ENCODE measurements around the gene AOPEP. TPM values are rescaled to one million over a fixed set of nuclear protein-coding genes. Genes with fewer than 3 reads are reported as not detected.

Gene AOPEP
- total RNA-seq, 1 donor from 2014 or later, result 75.3 TPM

DNA sequence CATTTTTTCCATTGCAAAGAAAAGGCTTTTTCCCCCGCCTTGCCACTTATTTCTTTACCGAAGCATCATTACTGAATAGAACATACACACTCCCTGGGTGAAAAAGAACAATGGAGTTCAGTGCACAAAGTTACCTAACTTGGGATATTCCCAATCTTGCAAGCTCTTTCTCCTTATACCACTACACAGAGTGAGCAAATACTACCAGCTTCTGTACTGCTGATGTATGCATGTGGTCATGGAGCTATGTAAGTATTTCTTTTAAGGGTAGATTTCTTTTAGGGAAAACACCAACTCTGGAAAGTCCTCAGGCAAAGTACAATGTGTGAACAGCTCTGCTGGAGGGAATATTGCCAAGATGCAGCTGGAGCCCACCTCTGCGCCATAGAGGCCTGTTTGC lies 81.1 kb downstream of the AOPEP start:
- H3K36me3 Mint-ChIP-seq (ENCODE audit: low read depth, unreplicated experiment), result peaks cover 12% of the 10 kb centered on the region
- H3K4me3 Mint-ChIP-seq (ENCODE audit: unreplicated experiment), result no peak overlapping the region
- H3K27ac Mint-ChIP-seq (ENCODE audit: unreplicated experiment), result peak overlapping the region; percentile 86
- Histone ChIP-seq H3K36me3 (ENCODE audit: insufficient read depth, low read length) (no peaks in the 10 kb centered on the region), H3K9me3 (ENCODE audit: insufficient read depth, low read depth, low read length) (no peaks in the 10 kb centered on the region), H3K79me2 (ENCODE audit: insufficient read depth, low read length) (peaks cover 3% of the 10 kb centered on the region), H3K27ac (ENCODE audit: low read depth, low read length) (no peak overlapping the region), H3K4me2 (ENCODE audit: low read length) (no peak overlapping the region), H3K27me3 (ENCODE audit: insufficient read depth, low read length) (no peaks in the 10 kb centered on the region), H3K9ac (ENCODE audit: low read length) (no peak overlapping the region), H4K20me1 (ENCODE audit: insufficient read depth, low read length) (no peaks in the 10 kb centered on the region), H3K4me3 (ENCODE audit: insufficient read depth, low read depth, low read length) (no peak overlapping the region), H2AFZ (ENCODE audit: low read depth, low read length) (no peak overlapping the region), H3K4me1 (ENCODE audit: insufficient read depth, low read length) (peaks cover 31% of the 10 kb centered on the region)
- FAIRE-seq, result no peak
- H3K9me3 Mint-ChIP-seq (ENCODE audit: unreplicated experiment), result peaks cover 1% of the 10 kb centered on the region
- H3K27me3 Mint-ChIP-seq (ENCODE audit: low read depth, unreplicated experiment), result no peaks in the 10 kb centered on the region
- no peak for TF ChIP-seq EZH2 (IDR thresholded peaks at IDR 0.05; ENCODE audit: insufficient read depth, low read length)
- TF ChIP-seq, protein P1, sequence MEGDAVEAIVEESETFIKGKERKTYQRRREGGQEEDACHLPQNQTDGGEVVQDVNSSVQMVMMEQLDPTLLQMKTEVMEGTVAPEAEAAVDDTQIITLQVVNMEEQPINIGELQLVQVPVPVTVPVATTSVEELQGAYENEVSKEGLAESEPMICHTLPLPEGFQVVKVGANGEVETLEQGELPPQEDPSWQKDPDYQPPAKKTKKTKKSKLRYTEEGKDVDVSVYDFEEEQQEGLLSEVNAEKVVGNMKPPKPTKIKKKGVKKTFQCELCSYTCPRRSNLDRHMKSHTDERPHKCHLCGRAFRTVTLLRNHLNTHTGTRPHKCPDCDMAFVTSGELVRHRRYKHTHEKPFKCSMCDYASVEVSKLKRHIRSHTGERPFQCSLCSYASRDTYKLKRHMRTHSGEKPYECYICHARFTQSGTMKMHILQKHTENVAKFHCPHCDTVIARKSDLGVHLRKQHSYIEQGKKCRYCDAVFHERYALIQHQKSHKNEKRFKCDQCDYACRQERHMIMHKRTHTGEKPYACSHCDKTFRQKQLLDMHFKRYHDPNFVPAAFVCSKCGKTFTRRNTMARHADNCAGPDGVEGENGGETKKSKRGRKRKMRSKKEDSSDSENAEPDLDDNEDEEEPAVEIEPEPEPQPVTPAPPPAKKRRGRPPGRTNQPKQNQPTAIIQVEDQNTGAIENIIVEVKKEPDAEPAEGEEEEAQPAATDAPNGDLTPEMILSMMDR (IDR thresholded peaks at IDR 0.05; ENCODE audit: insufficient read depth, low read depth, low read length), result no peak
- no peak for DNase-seq (ENCODE audit: low read depth)
- peaks cover 69% of the 10 kb centered on the region for H3K4me1 Mint-ChIP-seq (ENCODE audit: low read depth, unreplicated experiment)

DNA sequence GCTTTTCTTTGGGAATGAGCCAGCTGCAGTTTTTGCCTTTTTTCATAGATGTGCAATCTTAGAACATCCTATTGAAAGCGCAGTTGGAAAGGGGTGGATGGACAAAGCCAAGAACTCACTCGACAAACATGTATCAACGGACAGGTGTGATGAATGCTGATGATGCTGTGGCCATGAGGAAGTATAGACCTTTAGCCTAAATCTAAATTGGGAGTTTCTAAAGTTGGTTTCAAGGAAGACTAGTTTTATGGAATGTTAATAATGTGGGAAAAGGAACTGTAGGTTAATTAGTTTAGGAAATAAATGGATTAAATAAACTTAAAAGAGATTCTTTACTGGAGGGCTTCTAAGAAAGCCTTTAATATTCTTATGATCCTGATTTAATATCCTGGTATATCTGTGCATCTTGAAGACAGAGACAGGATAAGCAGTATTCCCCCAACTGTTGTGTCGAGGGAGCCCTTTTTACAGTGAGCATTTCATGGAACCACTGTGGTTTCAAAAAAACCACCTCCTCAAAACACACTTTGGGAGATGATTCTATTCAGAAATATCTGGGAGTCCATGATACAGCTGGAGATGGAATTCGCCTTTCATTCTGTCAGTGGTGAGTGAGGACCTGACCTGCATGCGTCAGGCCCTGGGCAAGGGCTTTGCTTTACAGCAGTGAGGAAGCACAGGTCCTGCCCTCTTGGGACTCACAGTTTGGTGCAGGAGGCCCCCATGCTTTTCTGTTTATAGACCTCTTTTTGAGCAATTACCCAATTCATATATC lies 82.6 kb downstream of the AOPEP start:
- Histone ChIP-seq H3K36me3 (ENCODE audit: insufficient read depth, low read length) (no peaks in the 10 kb centered on the region), H3K4me3 (ENCODE audit: insufficient read depth, low read depth, low read length) (no peak overlapping the region), H2AFZ (ENCODE audit: low read depth, low read length) (no peak overlapping the region), H3K27me3 (ENCODE audit: insufficient read depth, low read length) (no peaks in the 10 kb centered on the region), H3K9me3 (ENCODE audit: insufficient read depth, low read depth, low read length) (no peaks in the 10 kb centered on the region), H3K4me1 (ENCODE audit: insufficient read depth, low read length) (peaks cover 29% of the 10 kb centered on the region), H3K9ac (ENCODE audit: low read length) (peak overlapping the region; percentile 50), H3K79me2 (ENCODE audit: insufficient read depth, low read length) (peaks cover 3% of the 10 kb centered on the region), H3K27ac (ENCODE audit: low read depth, low read length) (peak overlapping the region; percentile 80), H4K20me1 (ENCODE audit: insufficient read depth, low read length) (no peaks in the 10 kb centered on the region), H3K4me2 (ENCODE audit: low read length) (peak overlapping the region; percentile 18)
- Mint-ChIP-seq H3K27ac (ENCODE audit: unreplicated experiment) (peak overlapping the region; percentile 90), H3K36me3 (ENCODE audit: low read depth, unreplicated experiment) (peaks cover 18% of the 10 kb centered on the region), H3K27me3 (ENCODE audit: low read depth, unreplicated experiment) (no peaks in the 10 kb centered on the region), H3K4me3 (ENCODE audit: unreplicated experiment) (no peak overlapping the region), H3K4me1 (ENCODE audit: low read depth, unreplicated experiment) (peaks cover 66% of the 10 kb centered on the region), H3K9me3 (ENCODE audit: unreplicated experiment) (peaks cover 1% of the 10 kb centered on the region)
- peak; percentile 85 for DNase-seq (ENCODE audit: low read depth)
- TF ChIP-seq, protein P1 (IDR thresholded peaks at IDR 0.05; ENCODE audit: insufficient read depth, low read depth, low read length), result no peak
- no peak for TF ChIP-seq EZH2 (IDR thresholded peaks at IDR 0.05; ENCODE audit: insufficient read depth, low read length)
- FAIRE-seq, result no peak

DNA sequence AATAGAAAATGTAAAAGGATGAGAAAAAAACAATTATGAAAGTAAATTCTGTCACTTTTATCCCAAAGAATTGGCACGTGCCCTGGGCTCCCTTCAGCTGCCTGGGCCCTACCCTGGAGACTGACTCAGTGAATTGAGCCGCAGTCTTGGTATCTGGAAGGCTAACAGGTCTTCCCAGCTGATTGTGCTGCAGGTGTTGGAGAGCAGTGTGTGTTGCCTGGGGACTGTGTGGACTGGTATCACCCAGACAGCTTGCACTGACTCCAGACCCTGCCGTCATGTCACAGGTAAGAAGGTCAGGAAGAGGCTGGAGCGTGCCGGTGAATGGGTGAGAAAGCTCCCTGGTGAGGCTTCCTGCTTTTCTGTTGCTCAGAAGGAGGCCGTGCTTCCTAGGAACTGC lies 83.3 kb downstream of the AOPEP start:
- Histone ChIP-seq H3K27ac (ENCODE audit: low read depth, low read length) (peak overlapping the region; percentile 43), H3K9ac (ENCODE audit: low read length) (peak overlapping the region; percentile 8), H3K27me3 (ENCODE audit: insufficient read depth, low read length) (no peaks in the 10 kb centered on the region), H3K9me3 (ENCODE audit: insufficient read depth, low read depth, low read length) (no peaks in the 10 kb centered on the region), H2AFZ (ENCODE audit: low read depth, low read length) (no peak overlapping the region), H3K4me1 (ENCODE audit: insufficient read depth, low read length) (peaks cover 29% of the 10 kb centered on the region), H3K79me2 (ENCODE audit: insufficient read depth, low read length) (no peaks in the 10 kb centered on the region), H4K20me1 (ENCODE audit: insufficient read depth, low read length) (no peaks in the 10 kb centered on the region), H3K4me2 (ENCODE audit: low read length) (no peak overlapping the region), H3K4me3 (ENCODE audit: insufficient read depth, low read depth, low read length) (no peak overlapping the region), H3K36me3 (ENCODE audit: insufficient read depth, low read length) (no peaks in the 10 kb centered on the region)
- Mint-ChIP-seq H3K27ac (ENCODE audit: unreplicated experiment) (peak overlapping the region; percentile 6), H3K4me3 (ENCODE audit: unreplicated experiment) (no peak overlapping the region), H3K4me1 (ENCODE audit: low read depth, unreplicated experiment) (peaks cover 60% of the 10 kb centered on the region), H3K36me3 (ENCODE audit: low read depth, unreplicated experiment) (peaks cover 20% of the 10 kb centered on the region), H3K27me3 (ENCODE audit: low read depth, unreplicated experiment) (no peaks in the 10 kb centered on the region), H3K9me3 (ENCODE audit: unreplicated experiment) (peaks cover 1% of the 10 kb centered on the region)
- FAIRE-seq (no peak), DNase-seq (ENCODE audit: low read depth) (peak; percentile 33)
- TF ChIP-seq, protein P1 (IDR thresholded peaks at IDR 0.05; ENCODE audit: insufficient read depth, low read depth, low read length), result no peak
- TF ChIP-seq EZH2 (IDR thresholded peaks at IDR 0.05; ENCODE audit: insufficient read depth, low read length), result no peak

Measured in astrocyte (in vitro differentiated cells and primary cell).